ENCODE results near the gene ADD2. TPM values are rescaled to one million over a fixed set of nuclear protein-coding genes. Genes with fewer than 3 reads are reported as not detected.

The ADD2 gene, protein sequence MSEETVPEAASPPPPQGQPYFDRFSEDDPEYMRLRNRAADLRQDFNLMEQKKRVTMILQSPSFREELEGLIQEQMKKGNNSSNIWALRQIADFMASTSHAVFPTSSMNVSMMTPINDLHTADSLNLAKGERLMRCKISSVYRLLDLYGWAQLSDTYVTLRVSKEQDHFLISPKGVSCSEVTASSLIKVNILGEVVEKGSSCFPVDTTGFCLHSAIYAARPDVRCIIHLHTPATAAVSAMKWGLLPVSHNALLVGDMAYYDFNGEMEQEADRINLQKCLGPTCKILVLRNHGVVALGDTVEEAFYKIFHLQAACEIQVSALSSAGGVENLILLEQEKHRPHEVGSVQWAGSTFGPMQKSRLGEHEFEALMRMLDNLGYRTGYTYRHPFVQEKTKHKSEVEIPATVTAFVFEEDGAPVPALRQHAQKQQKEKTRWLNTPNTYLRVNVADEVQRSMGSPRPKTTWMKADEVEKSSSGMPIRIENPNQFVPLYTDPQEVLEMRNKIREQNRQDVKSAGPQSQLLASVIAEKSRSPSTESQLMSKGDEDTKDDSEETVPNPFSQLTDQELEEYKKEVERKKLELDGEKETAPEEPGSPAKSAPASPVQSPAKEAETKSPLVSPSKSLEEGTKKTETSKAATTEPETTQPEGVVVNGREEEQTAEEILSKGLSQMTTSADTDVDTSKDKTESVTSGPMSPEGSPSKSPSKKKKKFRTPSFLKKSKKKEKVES
- under 0.01 and 0.35 TPM in 2 replicates for total RNA-seq (ENCODE audit: low replicate concordance)

DNA sequence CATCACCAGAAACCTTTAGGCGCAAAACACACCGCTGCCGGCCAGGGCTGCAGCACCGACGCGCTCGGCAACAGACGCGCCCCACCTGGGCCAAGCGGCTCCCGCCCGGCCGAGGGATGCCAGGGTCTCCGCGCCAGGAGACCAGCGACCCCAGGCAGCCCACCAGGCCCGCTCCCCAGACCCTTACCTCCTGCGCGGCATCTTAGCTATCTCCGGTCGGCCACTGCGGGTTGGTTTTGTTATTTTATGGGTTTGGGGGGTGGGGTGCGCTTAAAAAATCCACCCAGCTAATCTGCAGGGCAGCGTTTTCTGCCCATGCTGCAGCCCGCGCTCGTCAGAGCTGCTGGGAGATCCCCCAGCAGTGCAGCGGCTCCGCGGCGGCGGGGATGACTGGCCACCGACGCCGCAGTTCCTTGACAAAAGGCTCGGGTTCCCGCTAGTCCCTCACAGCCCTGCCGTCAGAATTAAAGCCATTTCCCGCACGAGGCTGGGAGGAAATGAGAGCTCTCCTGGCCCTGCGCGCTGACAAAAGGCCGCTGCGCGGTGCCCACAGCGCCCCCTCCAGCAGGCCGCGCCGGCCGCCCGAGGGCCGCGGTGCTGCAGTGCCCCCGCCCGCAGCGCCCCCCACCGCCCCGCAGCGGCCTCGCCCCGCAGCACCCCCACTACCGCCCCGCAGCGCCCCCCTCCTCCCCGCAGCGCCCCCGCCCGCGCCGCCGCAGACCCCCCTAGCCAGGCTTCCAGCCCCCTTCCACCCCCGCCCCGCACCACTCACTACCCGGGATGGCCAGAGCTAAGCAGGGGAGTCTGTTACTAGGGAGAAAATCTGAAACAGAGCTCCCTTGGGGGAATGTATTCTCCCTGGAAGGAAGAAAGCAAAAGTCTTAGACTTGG is at the start of gene ADD2:
Gene ADD2, minus strand, starts transcription at position 502 of the 891 bp plus-strand sequence. CDS start 61,792 bp downstream, outside the sequence.

DNA sequence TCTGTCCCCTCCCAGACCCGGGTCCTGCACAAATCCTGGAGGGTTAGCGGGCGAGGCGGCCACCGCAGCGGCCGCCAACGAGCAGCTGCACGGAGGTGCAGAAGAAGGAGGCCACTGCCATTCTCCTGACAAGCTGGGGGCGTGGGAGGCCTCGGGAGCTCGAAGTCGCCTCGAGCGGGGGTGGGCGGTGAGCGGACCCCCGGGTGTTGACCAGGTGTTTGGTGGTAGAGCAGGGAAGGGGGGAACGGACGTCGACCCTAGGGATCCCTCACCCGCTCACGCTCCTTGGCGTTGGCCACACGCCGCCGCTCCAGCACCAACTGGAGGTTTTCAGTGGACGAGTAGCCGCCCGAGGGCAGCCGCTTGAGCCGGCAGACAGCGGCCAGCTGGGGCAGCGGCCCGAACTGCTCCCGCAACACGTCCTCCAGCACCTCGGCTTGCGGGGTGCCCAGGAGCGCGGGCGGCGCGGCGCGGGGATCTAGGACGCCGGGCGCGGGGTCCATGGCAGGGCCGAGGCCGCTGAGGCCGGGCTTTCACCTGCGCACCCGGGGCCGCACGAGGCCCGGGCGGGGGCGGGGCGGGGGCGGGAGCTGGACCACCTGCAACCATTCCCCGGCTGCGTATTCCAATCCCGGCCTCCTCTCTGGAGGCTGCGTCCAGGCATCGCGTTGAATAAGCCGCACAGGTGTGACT is 22.3 kb upstream of the ADD2 start, which contains the start of gene FIGLA:
Gene FIGLA, minus strand, starts transcription at position 508 of the 693 bp plus-strand sequence. Its CDS starts 5 bp downstream, at position 503.

Other genes starting within 250 kb of the ADD2 start
- gene TGFA, start 214.4 kb downstream of the ADD2 start, total RNA-seq (ENCODE audit: low replicate concordance), result 1.7 TPM in 1 of 2 replicates, not detected in the other
- not detected in 2 replicates for gene FIGLA, start 22.4 kb upstream of the ADD2 start, total RNA-seq (ENCODE audit: low replicate concordance)
- not detected in 2 replicates for gene CLEC4F, start 52.4 kb upstream of the ADD2 start, total RNA-seq (ENCODE audit: low replicate concordance)
- not detected in 2 replicates for gene CD207, start 67.6 kb upstream of the ADD2 start, total RNA-seq (ENCODE audit: low replicate concordance)
- 0.47 and 2.3 TPM in 2 replicates for gene VAX2, start 132.4 kb upstream of the ADD2 start, total RNA-seq (ENCODE audit: low replicate concordance)
- 0.45 and 0.94 TPM in 2 replicates for gene ATP6V1B1, start 167.7 kb upstream of the ADD2 start, total RNA-seq (ENCODE audit: low replicate concordance)
- 0.15 and 0.23 TPM in 2 replicates for gene ANKRD53, start 210.4 kb upstream of the ADD2 start, total RNA-seq (ENCODE audit: low replicate concordance)
- 21.4 and 25.7 TPM in 2 replicates for gene TEX261, start 226.7 kb upstream of the ADD2 start, total RNA-seq (ENCODE audit: low replicate concordance)

All from smooth muscle cell of the coronary artery (primary cell).